DMS53 treated with DMSO at 0.1 percent for 48 hours (cell line): ENCODE data around the gene DACT1.

Experiments used
- DNase-seq: peaks from one replicate; lab custom pipeline; 2025; ENCODE audit not compliant: unreplicated experiment; lab: John Stamatoyannopoulos, UW

The DACT1 gene

DNA sequence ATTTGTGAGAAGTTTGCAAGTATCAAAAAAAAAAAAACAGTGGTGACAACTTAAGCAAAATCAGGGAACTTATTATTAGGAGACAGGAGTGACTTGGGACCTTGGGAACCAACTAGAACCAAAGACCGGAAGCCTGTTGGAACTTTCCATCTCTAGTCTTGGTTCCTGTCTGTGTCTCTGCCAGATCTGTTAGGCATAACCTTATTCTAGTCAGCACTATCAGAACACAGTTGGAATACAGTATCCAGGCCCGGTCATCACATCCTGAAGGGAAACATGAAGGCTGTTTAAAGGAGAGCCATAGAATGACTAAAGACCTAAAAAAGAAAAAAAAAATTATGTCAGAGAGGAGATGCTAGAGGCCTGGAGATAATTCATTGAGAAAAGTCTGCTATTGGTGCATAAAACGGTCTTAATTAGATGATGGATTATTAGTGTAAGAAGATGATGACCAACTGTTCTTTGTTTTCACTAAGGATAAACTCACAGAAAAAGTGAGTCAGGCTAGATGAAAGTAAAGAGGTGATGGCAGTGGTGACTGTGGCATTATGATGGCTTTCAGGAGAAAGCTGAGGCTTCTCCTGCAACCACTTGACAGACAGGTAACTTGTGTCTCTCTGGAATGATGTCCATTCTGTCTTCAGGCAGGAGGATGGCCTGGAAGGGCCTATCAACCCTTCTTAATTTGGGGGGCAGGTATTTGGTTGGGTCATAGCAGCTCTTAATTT is 28.2 kb downstream of the DACT1 start:
- no peak for DNase-seq

DNA sequence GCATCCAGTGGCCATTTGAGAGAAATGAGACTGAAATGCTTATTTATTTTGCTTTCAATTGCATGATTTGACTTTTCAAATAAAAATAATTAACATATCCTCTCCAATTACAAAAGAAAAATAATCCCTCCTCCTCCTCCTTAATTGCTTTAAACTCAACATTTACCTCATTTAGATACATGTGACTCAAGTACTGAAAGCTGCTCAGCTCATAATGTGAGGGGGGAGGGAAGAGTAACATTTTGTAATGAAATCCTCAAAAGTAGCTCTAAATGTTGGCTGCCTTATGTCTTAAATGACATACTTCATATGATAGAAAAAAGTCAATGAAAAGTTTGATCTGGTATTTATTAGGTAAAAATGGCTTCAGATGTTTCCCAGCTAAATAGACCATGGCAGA is 29.0 kb downstream of the DACT1 start:
- DNase-seq, result no peak

DNA sequence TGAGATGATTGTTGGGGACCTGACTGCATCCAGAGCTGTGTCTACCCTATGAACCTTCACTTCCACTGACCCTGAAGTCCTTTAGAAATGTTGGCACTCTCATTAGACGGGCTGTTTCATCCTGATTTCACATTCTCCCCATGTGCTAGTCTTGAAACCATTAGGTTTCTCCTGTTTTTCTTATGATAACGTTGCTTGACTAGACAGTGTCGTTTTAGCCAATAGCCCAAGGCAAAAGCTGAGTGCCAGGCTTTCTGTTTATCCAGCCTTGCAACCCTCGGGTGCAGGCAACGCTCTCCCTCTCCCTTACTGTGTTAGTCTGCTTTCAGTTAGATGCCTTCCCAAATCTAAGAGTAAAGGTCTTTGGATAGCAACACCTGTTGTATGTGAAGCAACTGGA is 30.1 kb downstream of the DACT1 start:
- DNase-seq, result no peak

DNA sequence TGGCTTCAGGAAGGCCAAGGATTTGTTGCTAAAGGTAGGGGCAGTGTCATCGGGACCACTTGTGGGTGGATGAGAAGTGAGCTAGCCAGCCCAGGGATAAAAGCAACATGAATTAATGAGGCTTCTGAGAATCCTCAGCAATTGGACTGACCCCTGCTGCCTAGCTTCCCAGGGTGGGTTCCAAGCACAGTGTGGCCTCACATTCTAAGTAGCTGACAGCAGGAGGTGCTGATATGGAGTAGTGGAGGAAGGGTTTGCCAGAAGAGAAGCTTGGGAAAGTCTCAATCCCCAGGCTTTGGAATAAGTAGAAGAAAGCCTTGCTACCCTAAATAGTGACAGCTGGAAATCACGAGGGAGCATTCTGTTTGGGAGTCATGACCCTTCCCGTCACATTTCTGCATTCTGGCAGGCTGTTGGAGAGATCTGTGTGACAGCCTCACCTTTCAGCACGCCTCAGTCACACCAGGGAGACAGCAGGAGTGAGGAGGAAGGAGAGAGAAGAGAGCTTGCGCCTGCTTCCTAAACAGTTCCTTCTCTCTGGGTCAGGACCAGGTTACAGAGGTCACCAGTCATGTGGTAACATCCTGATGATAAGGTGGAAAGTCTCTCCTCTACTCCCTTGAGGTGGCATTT is 31.2 kb downstream of the DACT1 start:
- no peak for DNase-seq

DNA sequence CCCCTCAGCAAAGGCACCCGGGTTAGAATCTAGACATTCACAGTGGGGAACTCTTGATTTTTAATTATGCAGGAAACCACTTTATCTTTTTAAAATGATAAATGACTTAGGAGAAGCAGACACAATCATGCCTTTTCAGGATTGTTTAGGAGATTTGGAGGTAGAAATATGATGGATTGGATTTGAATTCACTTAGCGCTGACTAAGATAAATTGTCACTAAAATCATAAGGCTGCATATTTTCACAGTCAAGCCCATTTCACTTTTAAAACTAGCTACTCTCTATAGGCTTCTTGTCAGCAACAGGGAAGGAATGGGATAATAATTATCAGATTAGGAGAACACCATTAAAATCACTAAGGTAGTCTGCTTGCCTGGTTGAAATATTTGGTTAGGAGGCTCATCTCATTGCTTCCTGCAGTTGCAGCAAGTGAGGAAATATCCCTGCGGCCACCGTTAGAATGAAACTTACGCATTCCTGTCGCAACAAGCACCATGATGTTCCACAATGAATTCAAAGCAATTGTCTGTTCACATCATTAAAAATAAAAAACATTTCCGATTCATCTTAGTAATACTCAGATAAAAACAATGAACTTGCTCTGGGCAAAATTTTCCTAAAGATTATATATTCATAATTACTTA is 31.9 kb downstream of the DACT1 start:
- DNase-seq, result no peak

DNA sequence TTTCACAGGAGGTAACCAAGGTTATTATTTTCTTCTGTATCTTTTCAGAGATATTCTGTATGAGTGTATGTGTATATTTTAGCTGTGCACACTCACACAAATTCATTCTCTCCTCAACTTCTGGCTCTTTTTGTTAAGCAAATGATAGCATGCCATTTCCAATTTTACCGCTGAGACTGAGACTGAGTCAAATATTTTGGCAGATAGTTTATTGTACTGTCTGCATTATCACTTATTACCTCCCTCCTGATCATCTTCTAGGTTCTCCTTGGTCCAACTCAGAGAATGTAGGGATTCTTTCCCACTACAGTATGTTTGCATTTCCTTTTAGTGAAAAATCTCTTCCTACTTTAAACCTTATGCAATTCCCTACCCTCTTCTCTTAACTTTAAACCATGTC is 33.3 kb downstream of the DACT1 start:
- no peak for DNase-seq

DNA sequence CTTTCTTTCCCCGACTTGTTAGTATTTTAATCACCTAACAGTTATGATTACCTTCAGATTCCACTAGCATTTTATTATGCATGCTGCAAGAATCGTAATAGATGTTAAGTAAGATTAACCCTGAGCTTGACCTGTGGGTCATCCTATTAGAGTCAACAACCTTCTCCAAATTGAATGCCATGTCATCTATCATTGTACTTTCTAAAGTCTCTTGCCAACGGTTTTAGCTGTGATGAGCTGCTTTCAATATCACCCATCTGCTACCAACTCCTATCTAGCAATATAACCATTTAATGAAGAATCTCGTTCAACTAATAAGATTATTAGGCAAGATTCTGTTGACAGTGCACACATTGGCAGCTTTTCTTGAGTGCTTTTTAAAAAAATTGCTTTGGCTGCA is 33.7 kb downstream of the DACT1 start:
- no peak for DNase-seq

DNA sequence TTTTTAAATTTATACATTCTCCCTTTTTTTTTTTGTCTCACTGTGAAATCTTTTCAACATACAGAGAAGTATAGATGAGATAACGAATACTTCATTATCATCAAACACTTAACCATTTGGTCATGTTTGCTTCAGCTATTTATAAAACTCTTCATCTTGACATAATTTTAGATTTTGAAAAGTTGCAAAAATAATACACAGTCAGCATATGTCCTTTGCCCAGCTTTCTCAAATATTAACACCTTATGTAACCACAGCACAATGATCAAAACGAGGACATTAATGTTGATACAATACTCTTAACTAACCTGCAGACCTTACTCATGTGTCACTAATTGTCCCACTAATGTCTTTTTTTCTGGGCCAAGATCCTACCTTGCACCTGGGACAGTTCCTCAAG is 36.0 kb downstream of the DACT1 start:
- DNase-seq, result no peak

DNA sequence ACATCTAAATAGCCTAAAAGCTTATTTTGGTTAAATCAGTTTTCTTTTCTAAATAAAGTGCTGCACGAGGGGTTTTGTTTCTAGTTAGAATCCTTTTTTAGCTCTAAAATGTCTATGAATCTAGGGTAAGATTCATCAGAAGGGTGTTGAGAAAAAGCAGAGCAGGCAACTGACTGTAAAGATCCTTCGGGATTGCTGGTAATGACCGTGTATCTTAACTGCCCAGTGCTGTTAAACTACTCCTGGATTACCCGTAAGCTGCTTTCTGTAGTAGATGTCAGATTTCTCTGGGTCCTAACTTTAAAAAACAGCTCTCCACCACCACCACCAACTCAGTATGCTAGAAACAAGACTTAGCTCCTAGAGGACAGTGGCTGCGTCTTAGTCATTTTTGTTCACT is 39.2 kb downstream of the DACT1 start:
- DNase-seq, result no peak

DNA sequence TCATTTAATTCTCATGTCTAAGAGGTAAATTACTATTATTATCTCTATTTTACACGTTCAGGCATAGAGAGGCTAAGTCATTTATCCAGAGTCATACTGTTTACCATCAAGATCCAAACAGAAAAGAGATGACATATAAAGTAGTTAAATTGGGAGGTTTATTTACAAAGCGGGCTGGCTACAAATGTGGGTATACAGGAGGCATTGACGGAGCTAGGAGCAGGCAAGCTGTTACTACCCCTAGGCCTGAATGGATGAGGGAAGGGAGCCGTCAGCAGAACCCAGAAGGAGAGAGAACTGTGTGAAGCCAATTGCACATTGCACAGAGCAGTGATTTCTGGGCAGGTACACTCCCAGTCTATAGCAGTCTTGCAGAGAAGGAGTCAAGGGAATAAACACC is 39.8 kb downstream of the DACT1 start:
- DNase-seq, result no peak

DNA sequence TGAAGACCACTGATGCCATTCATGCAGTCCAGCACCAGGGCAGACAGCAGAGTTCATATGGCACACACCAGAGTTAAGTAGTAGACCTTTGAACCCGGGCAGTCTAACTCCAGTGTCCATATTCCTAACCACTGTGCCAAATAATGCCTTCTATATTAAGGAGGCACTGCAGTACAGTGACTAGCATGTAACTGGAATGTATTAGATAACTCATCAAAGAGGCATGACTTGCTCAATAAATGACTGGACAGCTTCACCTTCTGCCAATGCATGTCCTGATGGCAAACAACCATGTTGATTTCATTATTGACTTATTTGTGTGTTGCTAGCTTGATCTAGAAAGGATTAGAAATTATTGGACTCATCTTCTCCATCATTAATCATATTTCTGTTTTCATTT is 40.2 kb downstream of the DACT1 start:
- no peak for DNase-seq

DNA sequence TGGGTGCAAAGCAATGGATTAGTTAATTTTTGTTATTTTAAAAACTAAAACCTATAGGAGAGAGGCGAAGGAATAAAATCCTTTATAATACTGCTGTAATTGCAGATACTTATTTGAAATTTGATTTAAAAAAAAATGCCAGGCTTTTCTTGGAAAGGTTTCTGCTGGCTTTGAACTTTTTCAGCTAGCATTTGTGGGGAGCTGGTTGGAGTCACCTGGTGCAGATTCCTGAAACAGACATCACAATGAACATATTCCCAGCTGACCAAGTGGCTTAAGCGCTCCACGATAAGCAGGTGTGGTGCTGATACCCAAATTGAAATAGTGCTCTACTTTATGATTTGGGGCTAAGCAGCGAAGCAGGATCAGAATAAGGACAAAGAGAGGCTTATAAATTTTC is 42.9 kb downstream of the DACT1 start:
- no peak for DNase-seq

DNA sequence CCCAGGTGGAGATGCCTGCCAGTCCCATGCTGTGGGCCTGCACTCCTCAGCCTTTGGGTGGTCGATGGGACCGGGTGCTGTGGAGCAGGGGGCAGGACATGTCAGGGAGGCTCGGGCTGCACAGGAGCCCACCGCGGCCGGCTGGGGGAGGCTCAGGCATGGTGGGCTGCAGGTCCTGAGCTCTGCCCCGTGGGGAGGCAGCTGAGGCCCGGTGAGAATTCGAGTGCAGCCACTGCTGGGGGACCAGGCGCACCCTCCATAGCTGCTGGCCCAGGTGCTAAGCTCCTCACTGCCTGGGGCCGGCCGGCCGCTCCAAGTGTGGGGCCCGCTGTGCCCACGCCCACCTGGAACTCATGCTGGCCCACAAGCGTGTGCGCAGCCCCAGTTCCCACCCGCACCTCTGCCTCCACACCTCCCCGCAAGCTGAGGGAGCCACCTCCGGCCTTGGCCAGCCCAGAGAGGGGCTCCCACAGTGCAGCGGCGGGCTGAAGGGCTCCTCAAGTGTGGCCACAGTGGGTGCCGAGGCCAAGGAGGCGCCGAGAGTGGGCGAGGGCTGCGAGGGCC is 49.6 kb downstream of the DACT1 start:
- DNase-seq, result no peak

DNA sequence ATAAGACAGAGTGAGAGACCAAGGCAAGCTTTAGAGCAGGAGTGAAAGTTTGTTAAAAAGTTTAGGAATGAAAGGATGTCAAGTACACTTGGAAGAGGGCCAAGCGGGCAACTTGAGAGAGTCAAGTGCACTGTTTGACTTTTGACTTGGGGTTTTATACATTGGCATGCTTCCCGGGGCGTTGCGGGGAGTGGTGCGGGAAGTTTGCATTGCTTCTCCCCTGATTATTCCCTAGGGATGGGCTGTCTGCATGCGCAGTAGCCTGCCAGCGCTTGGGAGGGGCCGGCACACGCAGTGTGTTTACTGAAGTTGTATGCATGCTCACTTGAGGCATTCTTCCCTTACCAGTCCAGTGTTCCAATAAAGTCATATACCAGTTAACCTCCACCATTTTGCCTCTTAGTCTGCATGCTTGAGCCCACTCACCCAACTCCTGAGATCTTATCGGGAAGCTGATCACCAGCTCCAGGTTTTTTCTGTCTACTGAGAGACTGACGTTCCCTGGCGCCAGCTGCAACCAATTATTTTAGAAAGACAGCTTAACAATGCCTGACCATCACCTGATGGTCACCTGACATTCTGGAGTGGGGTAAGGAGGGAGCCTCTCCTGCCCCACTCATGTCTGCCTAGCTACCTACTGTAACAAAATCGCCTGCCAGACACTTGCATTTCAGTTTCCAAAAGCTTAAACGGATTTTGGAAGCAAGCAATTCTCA is 53.2 kb downstream of the DACT1 start:
- DNase-seq, result no peak

DNA sequence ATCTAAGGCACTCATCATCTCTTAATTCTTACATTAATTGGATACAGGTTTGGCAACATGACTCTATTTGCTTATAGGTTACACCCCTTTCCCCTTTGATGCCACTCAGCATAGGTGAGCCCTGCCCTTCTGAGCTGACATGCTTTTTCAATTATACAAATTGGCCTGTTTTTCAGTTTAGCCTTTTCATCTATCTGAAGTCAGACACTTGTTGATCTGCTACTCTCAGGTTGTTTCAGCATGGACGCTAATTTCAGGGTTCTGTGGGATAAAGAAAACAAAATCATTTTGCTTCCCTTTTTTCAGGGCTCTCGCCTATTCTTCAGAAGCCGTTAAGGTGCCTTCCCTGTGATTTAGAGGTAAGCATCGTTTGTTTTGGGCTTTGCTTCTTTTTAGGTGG is 55.3 kb downstream of the DACT1 start:
- no peak for DNase-seq

DNA sequence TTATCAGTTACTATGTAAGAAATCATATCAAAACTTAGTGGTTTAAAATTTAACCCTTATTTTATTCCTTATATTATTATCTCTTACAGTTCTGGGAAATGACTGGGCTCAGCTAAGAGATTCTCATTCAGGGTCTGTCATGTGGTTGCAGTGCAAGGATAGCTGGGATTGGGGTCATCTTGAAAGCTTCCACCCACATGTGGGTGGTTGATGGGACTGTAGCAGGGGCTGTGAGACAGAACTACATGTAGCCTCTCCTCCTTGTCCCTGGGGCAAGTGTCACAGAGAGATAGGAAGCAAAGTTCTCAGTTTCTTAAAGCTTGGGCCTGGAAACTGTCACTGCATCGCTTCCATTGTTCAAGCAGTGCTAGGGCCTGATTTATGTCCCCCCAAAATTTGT is 57.8 kb downstream of the DACT1 start:
- DNase-seq, result no peak

DNA sequence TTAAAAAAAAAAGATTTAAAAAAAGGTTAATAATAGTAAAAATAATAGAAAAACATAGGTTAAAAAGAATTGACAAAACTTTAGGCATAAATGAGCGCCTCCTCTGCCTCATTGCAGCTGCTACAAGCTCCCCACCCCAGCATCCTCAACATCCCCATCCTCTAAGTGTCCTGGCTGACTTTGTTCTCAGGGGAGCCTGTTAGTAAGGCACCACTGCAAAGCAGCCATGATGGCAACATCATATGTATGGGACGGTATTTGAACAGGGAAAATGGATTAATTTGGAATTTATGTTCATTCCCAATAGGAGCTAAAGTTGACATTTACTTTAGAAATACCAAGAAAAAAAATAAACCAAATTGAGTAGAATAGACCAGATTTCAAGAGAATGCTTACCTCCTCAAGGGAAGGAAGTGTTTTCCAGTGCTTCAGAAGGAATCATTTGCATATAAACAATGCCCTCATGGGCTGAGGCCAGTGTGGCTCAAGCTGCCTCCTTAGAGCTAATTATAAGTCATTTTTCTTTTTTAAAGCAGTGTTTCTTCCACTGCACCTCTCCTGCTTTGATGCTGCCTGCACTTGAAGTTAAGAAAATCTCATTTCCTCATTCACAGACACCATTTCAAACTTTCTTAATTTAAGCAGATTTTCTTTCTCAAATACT is 59.6 kb downstream of the DACT1 start:
- no peak for DNase-seq
